ENCODE data around the gene SELL.
"Not testable (repeated sequence)": the region's sequence is repeated elsewhere in the genome, so short reads cannot be mapped to it uniquely, and the experiment has no call there.

SELL gene

GRCh38 chr1:169704797-169705196, 6.6 kb downstream of the SELL start:
- DNase-seq (ENCODE audit: low read depth, low spot score): no peak

- no peak for DNase-seq (ENCODE audit: low read depth, low spot score)
These were observed 10.0 kb downstream of the SELL start for GRCh38 chr1:169701261-169702005.

GRCh38 chr1:169699707-169700106, 11.7 kb downstream of the SELL start:
- DNase-seq (ENCODE audit: low read depth, low spot score): no peak

GRCh38 chr1:169698976-169699375, 12.4 kb downstream of the SELL start:
- no peak for DNase-seq (ENCODE audit: low read depth, low spot score)

- DNase-seq (ENCODE audit: low read depth, low spot score): no peak
These were observed 13.7 kb downstream of the SELL start for GRCh38 chr1:169697755-169698154.

- no peak for DNase-seq (ENCODE audit: low read depth, low spot score)
These were observed 14.9 kb downstream of the SELL start for GRCh38 chr1:169696273-169697100.

GRCh38 chr1:169694304-169695075, 16.9 kb downstream of the SELL start:
- no peak for DNase-seq (ENCODE audit: low read depth, low spot score)

GRCh38 chr1:169692756-169693460, 18.5 kb downstream of the SELL start:
- no peak for DNase-seq (ENCODE audit: low read depth, low spot score)

GRCh38 chr1:169690489-169690888, 20.9 kb downstream of the SELL start:
- no peak for DNase-seq (ENCODE audit: low read depth, low spot score)

GRCh38 chr1:169689395-169689794, 22.0 kb downstream of the SELL start:
- no peak for DNase-seq (ENCODE audit: low read depth, low spot score)

GRCh38 chr1:169688377-169688776, 23.0 kb downstream of the SELL start:
- DNase-seq (ENCODE audit: low read depth, low spot score): not testable (repeated sequence)

- DNase-seq (ENCODE audit: low read depth, low spot score): no peak
These were observed 27.8 kb downstream of the SELL start for GRCh38 chr1:169683661-169684060.

- not testable (repeated sequence) for DNase-seq (ENCODE audit: low read depth, low spot score)
These were observed 28.3 kb downstream of the SELL start for GRCh38 chr1:169683168-169683567.

- no peak for DNase-seq (ENCODE audit: low read depth, low spot score)
These were observed 29.3 kb downstream of the SELL start for GRCh38 chr1:169682071-169682470.

GRCh38 chr1:169681140-169681539, 30.3 kb downstream of the SELL start:
- no peak for DNase-seq (ENCODE audit: low read depth, low spot score)

GRCh38 chr1:169680377-169681019, 30.9 kb downstream of the SELL start:
- no peak for DNase-seq (ENCODE audit: low read depth, low spot score)

- DNase-seq (ENCODE audit: low read depth, low spot score): no peak
These were observed 31.7 kb downstream of the SELL start for GRCh38 chr1:169679692-169680091.

GRCh38 chr1:169676001-169676400, 35.4 kb downstream of the SELL start:
- no peak for DNase-seq (ENCODE audit: low read depth, low spot score)

GRCh38 chr1:169670836-169671235, 40.6 kb downstream of the SELL start:
- DNase-seq (ENCODE audit: low read depth, low spot score): no peak

- not testable (repeated sequence) for DNase-seq (ENCODE audit: low read depth, low spot score)
These were observed 41.2 kb downstream of the SELL start for GRCh38 chr1:169670244-169670643.
